ENCODE measurements around the gene CFAP58. TPM values are rescaled to one million over a fixed set of nuclear protein-coding genes. Genes with fewer than 3 reads are reported as not detected.

The CFAP58 gene
- total and polyA plus RNA-seq, 2 donors (not counting 3 experiments of a cell fraction or from before 2014, with no cell fraction given), result 0.07 to 0.29 TPM

GRCh38 chr10:104435822-104436221 lies 82.2 kb downstream of the CFAP58 start:
- H4K20me1 ChIP-seq (replicated peaks; ENCODE audit: control insufficient read depth, extremely low read depth, insufficient read depth, low read length), result no peaks in the 10 kb centered on the region
- H3K9ac ChIP-seq (replicated peaks; ENCODE audit: extremely low read depth, insufficient read depth, low read length), result no peak overlapping the region
- no peaks in the 10 kb centered on the region for H3K79me2 ChIP-seq (ENCODE audit: control insufficient read depth, insufficient read depth, low read length)
- BruUV-seq (replicated peaks), result no TSS peak
- no peaks in the 10 kb centered on the region for H3K9me3 ChIP-seq (replicated peaks; ENCODE audit: control insufficient read depth, insufficient read depth, low read length)
- FAIRE-seq (no peak), DNase-seq (ENCODE audit: low read depth, low spot score) (no peak)
- CTCF ChIA-PET, result no interaction called here
- no peaks in the 10 kb centered on the region for H3K36me3 ChIP-seq (ENCODE audit: control insufficient read depth in 2 of 2, extremely low read depth in 1 of 2, insufficient read depth in 2 of 2, low read length in 2 of 2)
- TF ChIP-seq POLR2AphosphoS5 (IDR thresholded peaks at IDR 0.05; ENCODE audit: insufficient read depth, low read depth, low read length) (no peak), JUN (IDR thresholded peaks at IDR 0.05; ENCODE audit: borderline replicate concordance, insufficient read depth, insufficient read length, low read depth) (no peak), POLR2A (IDR thresholded peaks at IDR 0.05; ENCODE audit: low read depth, low read length) (no peak), CTCF (IDR thresholded peaks at IDR 0.05; ENCODE audit: extremely low read depth in 1 of 2, insufficient read depth in 1 of 2, low read depth in 1 of 2, low read length in 2 of 2) (no peak), EZH2 (IDR thresholded peaks at IDR 0.05; ENCODE audit: borderline replicate concordance, low read depth, low read length, severe bottlenecking) (no peak)
- no peaks in the 10 kb centered on the region for H3K4me1 ChIP-seq (ENCODE audit: control insufficient read depth, extremely low read depth, insufficient read depth, low read length)
- POLR2A ChIA-PET, result no interaction called here
- no peak overlapping the region for H3K27ac ChIP-seq (ENCODE audit: insufficient read depth, low read depth, low read length)
- H2AFZ ChIP-seq (ENCODE audit: low read depth, low read length), result no peak overlapping the region
- H3K9me1 ChIP-seq (replicated peaks; ENCODE audit: control insufficient read depth, extremely low read depth, insufficient read depth, low read length), result no peaks in the 10 kb centered on the region
- dilution Hi-C loops (cut with MboI; ENCODE audit: extremely low pct_ligation_motif_present, low sequenced_read_pairs) (no loop called here), intact Hi-C loops (cut with micrococcal nuclease) (no loop called here)
- no peak overlapping the region for H3K4me2 ChIP-seq (ENCODE audit: insufficient read depth, low read length)
- no peaks in the 10 kb centered on the region for H3K27me3 ChIP-seq (ENCODE audit: control insufficient read depth in 2 of 2, insufficient read depth in 2 of 2, low read length in 2 of 2)
- no peak overlapping the region for H3K4me3 ChIP-seq (replicated peaks in 1 of 3; ENCODE audit: insufficient read depth in 1 of 3, low read depth in 1 of 3, low read length in 3 of 3)

- H3K27ac ChIP-seq (ENCODE audit: insufficient read depth, low read depth, low read length), result no peak overlapping the region
- intact Hi-C loops (cut with micrococcal nuclease) (no loop called here), dilution Hi-C loops (cut with MboI; ENCODE audit: extremely low pct_ligation_motif_present, low sequenced_read_pairs) (no loop called here)
- ChIA-PET POLR2A (no interaction called here), CTCF (interaction anchor here (1.5 kb wide), 1 partner anchor 10 kb away, joined by 5 read pairs; no protein-coding TSS in a partner anchor)
- no peaks in the 10 kb centered on the region for H3K9me3 ChIP-seq (replicated peaks; ENCODE audit: control insufficient read depth, insufficient read depth, low read length)
- H3K79me2 ChIP-seq (ENCODE audit: control insufficient read depth, insufficient read depth, low read length), result no peaks in the 10 kb centered on the region
- no peaks in the 10 kb centered on the region for H3K9me1 ChIP-seq (replicated peaks; ENCODE audit: control insufficient read depth, extremely low read depth, insufficient read depth, low read length)
- H2AFZ ChIP-seq (ENCODE audit: low read depth, low read length), result no peak overlapping the region
- H3K4me3 ChIP-seq (replicated peaks in 1 of 3; ENCODE audit: insufficient read depth in 1 of 3, low read depth in 1 of 3, low read length in 3 of 3), result no peak overlapping the region
- no peaks in the 10 kb centered on the region for H3K36me3 ChIP-seq (ENCODE audit: control insufficient read depth in 2 of 2, extremely low read depth in 1 of 2, insufficient read depth in 2 of 2, low read length in 2 of 2)
- no peak overlapping the region for H3K9ac ChIP-seq (replicated peaks; ENCODE audit: extremely low read depth, insufficient read depth, low read length)
- H3K4me2 ChIP-seq (ENCODE audit: insufficient read depth, low read length), result no peak overlapping the region
- DNase-seq (ENCODE audit: low read depth, low spot score) (no peak), FAIRE-seq (no peak)
- no TSS peak for BruUV-seq (replicated peaks)
- no peaks in the 10 kb centered on the region for H3K27me3 ChIP-seq (ENCODE audit: control insufficient read depth in 2 of 2, insufficient read depth in 2 of 2, low read length in 2 of 2)
- H3K4me1 ChIP-seq (ENCODE audit: control insufficient read depth, extremely low read depth, insufficient read depth, low read length), result no peaks in the 10 kb centered on the region
- TF ChIP-seq JUN (IDR thresholded peaks at IDR 0.05; ENCODE audit: borderline replicate concordance, insufficient read depth, insufficient read length, low read depth) (no peak), POLR2A (IDR thresholded peaks at IDR 0.05; ENCODE audit: low read depth, low read length) (no peak), EZH2 (IDR thresholded peaks at IDR 0.05; ENCODE audit: borderline replicate concordance, low read depth, low read length, severe bottlenecking) (no peak), CTCF (IDR thresholded peaks at IDR 0.05; ENCODE audit: extremely low read depth in 1 of 2, insufficient read depth in 1 of 2, low read depth in 1 of 2, low read length in 2 of 2) (no peak), FOS (IDR thresholded peaks at IDR 0.05; ENCODE audit: borderline replicate concordance, insufficient read depth, low read length) (no peak), MYC (IDR thresholded peaks at IDR 0.05; ENCODE audit: low read depth, low read length) (no peak), MAX (IDR thresholded peaks at IDR 0.05; ENCODE audit: insufficient read depth, insufficient read length) (no peak)
- H4K20me1 ChIP-seq (replicated peaks; ENCODE audit: control insufficient read depth, extremely low read depth, insufficient read depth, low read length), result no peaks in the 10 kb centered on the region
Measured at GRCh38 chr10:104437226-104437625, 83.6 kb downstream of the CFAP58 start.
